Neural cell (in vitro differentiated cells): ENCODE data around the gene ZNF366. TPM values are rescaled to one million over a fixed set of nuclear protein-coding genes. Genes with fewer than 3 reads are reported as not detected.

Source experiments
- H2AFZ ChIP-seq: fragments of 200-600, 300-800 bp; sonication (generic), shearing (Covaris generic); 2 replicates; pipeline ENCODE4 v1.6.0; 2014; ENCODE audit warnings: low read depth, mild to moderate bottlenecking, antibody characterized with exemption, low read length, moderate library complexity
- H3F3A ChIP-seq: fragments of 200-600 bp; shearing (Covaris generic); 2 replicates; pipeline ENCODE4 v1.6.1; 2016; ENCODE audit warnings: mild to moderate bottlenecking, moderate library complexity, mixed read lengths, antibody characterized with exemption, low read length; ENCODE audit not compliant: insufficient read depth, poor library complexity, severe bottlenecking
- H3K27ac ChIP-seq: fragments of 200-600, 300-800 bp; sonication (generic), shearing (Covaris generic); 2 replicates; pipeline ENCODE4 v1.5.1; 2014; ENCODE audit warnings: mild to moderate bottlenecking, low read length, moderate library complexity
- H3K27me3 ChIP-seq: fragments of 300-800, 200-600 bp; sonication (generic), shearing (Covaris generic); 2 replicates; pipeline ENCODE4 v1.6.0; 2014; ENCODE audit warnings: mild to moderate bottlenecking, low read depth, low read length, moderate library complexity; ENCODE audit not compliant: insufficient read depth
- H3K36me3 ChIP-seq: fragments of 300-800, 200-600 bp; sonication (generic), shearing (Covaris generic); 2 replicates; pipeline ENCODE4 v1.5.1; 2014; ENCODE audit warnings: mild to moderate bottlenecking, antibody characterized with exemption, low read length, moderate library complexity; ENCODE audit not compliant: insufficient read depth
- H3K4me2 ChIP-seq: fragments of 300-800, 200-600 bp; sonication (generic), shearing (Covaris generic); 2 replicates; pipeline ENCODE4 v1.6.0; 2014; ENCODE audit warnings: mild to moderate bottlenecking, low read length
- H3K4me3 ChIP-seq: fragments of 300-800, 200-600 bp; sonication (generic), shearing (Covaris generic); 2 replicates; pipeline ENCODE4 v1.5.1; 2014; ENCODE audit warnings: mild to moderate bottlenecking, low read length, moderate library complexity
- H3K79me2 ChIP-seq: fragments of 200-600 bp; shearing (Covaris generic); replicated peaks from 2 replicates; pipeline ENCODE4 v1.6.0; 2014; ENCODE audit warnings: mild to moderate bottlenecking, low read length, moderate library complexity; ENCODE audit not compliant: insufficient read depth
- H3K9ac ChIP-seq: fragments of 300-800, 200-600 bp; sonication (generic), shearing (Covaris generic); 2 replicates; pipeline ENCODE4 v1.6.1; 2016; ENCODE audit warnings: mild to moderate bottlenecking, low read length, mixed read lengths
- H3K9me2 ChIP-seq: fragments of 200-600 bp; shearing (Covaris generic); 2 replicates; pipeline ENCODE4 v1.6.1; 2016; ENCODE audit warnings: mild to moderate bottlenecking, low read length, mixed read lengths; ENCODE audit not compliant: insufficient read depth
- H3K9me3 ChIP-seq: fragments of 200-600, 300-800 bp; sonication (generic), shearing (Covaris generic); 2 replicates; pipeline ENCODE4 v1.6.1; 2016; ENCODE audit warnings: mild to moderate bottlenecking, mixed run types, low read length, moderate library complexity, mixed read lengths
- H4K20me1 ChIP-seq: fragments of 200-600 bp; shearing (Covaris generic); 2 replicates; pipeline ENCODE4 v1.6.1; 2016; ENCODE audit warnings: mild to moderate bottlenecking, mixed run types; ENCODE audit not compliant: insufficient read depth
- EP300 ChIP-seq: fragments of 450-650 bp; conservative IDR thresholded peaks from 2 replicates; pipeline ENCODE4 v1.6.1; 2014; ENCODE audit warnings: antibody characterized with exemption, mild to moderate bottlenecking, moderate library complexity; ENCODE audit not compliant: poor library complexity, severe bottlenecking
- EZH2 ChIP-seq: fragments of 200-600, 300-800 bp; shearing (Covaris generic), sonication (generic); IDR thresholded peaks from 2 replicates; pipeline ENCODE4 v1.6.1; 2014; ENCODE audit warnings: antibody characterized with exemption, low read length, borderline replicate concordance, mild to moderate bottlenecking; ENCODE audit not compliant: insufficient read depth, poor library complexity, severe bottlenecking
- MXI1 ChIP-seq: fragments of 450-650 bp; conservative IDR thresholded peaks from 2 replicates; pipeline ENCODE4 v1.6.1; 2014; ENCODE audit warnings: antibody characterized with exemption, mild to moderate bottlenecking; ENCODE audit not compliant: poor library complexity, severe bottlenecking
- POLR2AphosphoS5 ChIP-seq: IDR thresholded peaks from 2 replicates; pipeline ENCODE4 v1.6.1; 2012
- RAD21 ChIP-seq: fragments of 450-650 bp; conservative IDR thresholded peaks from 2 replicates; pipeline ENCODE4 v1.6.1; 2014; ENCODE audit warnings: antibody characterized with exemption, mild to moderate bottlenecking, moderate library complexity
- SMC3 ChIP-seq: fragments of 450-650 bp; conservative IDR thresholded peaks from 2 replicates; pipeline ENCODE4 v1.6.1; 2014; ENCODE audit warnings: antibody characterized with exemption, mild to moderate bottlenecking, moderate library complexity; ENCODE audit not compliant: poor library complexity
- TAF1 ChIP-seq: IDR thresholded peaks from 2 replicates; pipeline ENCODE4 v1.6.1; 2012; ENCODE audit warnings: low read depth
- polyA plus RNA-seq: library from polyadenylated mRNA; depleted of rRNA; stranded (reverse); fragments of >200 nt; gene quantifications from 2 replicates; pipeline ENCODE4 v1.2.3, GENCODE V29; 2014
- TF ChIP-seq, protein P1 (sequence below): IDR thresholded peaks from 2 replicates; pipeline ENCODE4 v1.6.1; 2012; ENCODE audit warnings: borderline replicate concordance

Gene ZNF366
- polyA plus RNA-seq, 1 donor from 2014 or later = not detected

DNA sequence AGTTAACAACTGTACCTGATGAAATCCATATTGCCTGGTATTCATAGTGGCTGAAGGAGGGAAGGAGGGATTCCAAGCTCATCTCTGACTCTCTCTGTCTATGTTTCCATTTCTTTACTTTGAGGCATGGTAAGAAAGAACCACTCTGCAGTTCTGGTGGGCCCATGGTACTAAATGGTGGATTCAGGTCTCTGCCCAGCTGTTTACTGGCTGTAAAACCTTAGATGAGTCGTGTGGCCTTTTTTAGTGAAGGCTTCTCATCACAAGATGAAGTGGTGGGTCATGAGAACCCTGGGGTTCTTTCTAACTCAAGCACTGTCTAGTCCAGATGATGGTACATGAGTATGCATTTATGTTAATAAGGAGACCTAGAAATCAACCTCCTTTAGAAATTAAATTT, 49.7 kb downstream of the ZNF366 start:
- Histone ChIP-seq H3K79me2 (no peaks in the 10 kb centered on the region), H3K36me3 (no peaks in the 10 kb centered on the region), H3K27me3 (no peaks in the 10 kb centered on the region), H3K4me2 (no peak overlapping the region), H3F3A (no peaks in the 10 kb centered on the region), H2AFZ (no peak overlapping the region), H4K20me1 (no peaks in the 10 kb centered on the region), H3K27ac (no peak overlapping the region), H3K9me2 (no peaks in the 10 kb centered on the region), H3K9me3 (no peaks in the 10 kb centered on the region), H3K9ac (no peak overlapping the region), H3K4me3 (no peak overlapping the region)
- TF ChIP-seq POLR2AphosphoS5 (no peak), SMC3 (no peak), EZH2 (no peak), TAF1 (no peak), EP300 (no peak), RAD21 (no peak), MXI1 (no peak)

DNA sequence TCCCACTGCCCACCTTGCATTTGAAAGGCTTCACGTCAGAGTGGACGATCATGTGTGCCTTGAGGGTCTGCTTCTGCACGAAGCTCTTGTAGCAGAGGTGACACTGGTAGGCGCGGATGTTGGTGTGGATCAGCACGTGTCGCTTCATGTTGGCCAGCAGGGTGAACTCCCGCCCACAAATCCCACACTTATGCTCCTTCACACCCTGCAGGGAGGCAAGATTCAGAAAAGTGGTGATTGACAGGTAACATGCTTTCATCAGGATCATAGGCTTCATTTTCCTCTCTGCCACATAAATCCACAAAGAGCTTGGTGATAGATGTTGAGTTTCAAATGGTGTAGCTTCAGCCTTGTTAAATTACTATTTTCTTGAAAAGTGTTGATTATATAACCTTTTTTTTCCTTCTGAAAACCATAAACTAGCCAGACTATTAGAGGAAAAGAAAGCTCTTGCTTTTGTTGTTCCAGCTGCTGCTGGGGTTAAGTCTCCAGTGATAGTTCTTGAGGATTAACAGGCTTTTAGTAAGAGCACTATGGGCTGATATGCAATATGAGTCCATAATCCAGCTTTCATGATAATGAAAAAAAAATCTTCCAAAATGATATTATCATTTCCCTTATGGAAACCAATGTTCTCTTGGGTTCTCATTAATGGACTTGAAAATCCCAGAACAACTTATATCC, 50.7 kb downstream of the ZNF366 start:
- TF ChIP-seq TAF1 = no peak
- Histone ChIP-seq H3K27me3 (no peaks in the 10 kb centered on the region), H4K20me1 (no peaks in the 10 kb centered on the region), H3K9me3 (no peaks in the 10 kb centered on the region), H2AFZ (no peak overlapping the region), H3K4me3 (no peak overlapping the region), H3K36me3 (no peaks in the 10 kb centered on the region), H3F3A (no peaks in the 10 kb centered on the region), H3K9me2 (no peaks in the 10 kb centered on the region), H3K9ac (no peak overlapping the region), H3K4me2 (no peak overlapping the region), H3K79me2 (no peaks in the 10 kb centered on the region), H3K27ac (no peak overlapping the region)

DNA sequence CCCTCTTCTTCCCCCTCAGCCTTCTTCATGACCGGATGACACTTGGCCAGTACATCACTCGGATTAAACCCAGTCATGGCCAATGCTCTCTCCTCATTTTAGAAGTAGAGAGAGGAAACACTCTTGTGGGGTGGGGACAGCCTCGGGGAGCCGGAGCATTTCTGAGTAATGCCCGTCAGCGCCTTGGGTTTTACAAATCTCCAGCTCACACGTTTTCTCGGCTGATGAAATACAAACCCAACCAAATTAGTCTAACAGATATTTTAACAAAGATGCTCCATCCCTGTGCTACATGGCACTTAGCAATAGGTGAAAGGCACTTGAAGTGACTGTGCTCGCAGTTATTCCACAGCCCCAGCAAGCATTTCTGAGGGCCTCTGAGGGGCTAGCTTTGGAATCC, 51.7 kb downstream of the ZNF366 start:
- no peaks in the 10 kb centered on the region for H3K9me2 ChIP-seq
- H3K27ac ChIP-seq = no peak overlapping the region
- no peaks in the 10 kb centered on the region for H3K27me3 ChIP-seq
- no peaks in the 10 kb centered on the region for H3K79me2 ChIP-seq
- H3K4me3 ChIP-seq = no peak overlapping the region
- no peaks in the 10 kb centered on the region for H3F3A ChIP-seq
- H4K20me1 ChIP-seq = no peaks in the 10 kb centered on the region
- no peak overlapping the region for H2AFZ ChIP-seq
- TF ChIP-seq TAF1 = no peak
- TF ChIP-seq, protein P1, sequence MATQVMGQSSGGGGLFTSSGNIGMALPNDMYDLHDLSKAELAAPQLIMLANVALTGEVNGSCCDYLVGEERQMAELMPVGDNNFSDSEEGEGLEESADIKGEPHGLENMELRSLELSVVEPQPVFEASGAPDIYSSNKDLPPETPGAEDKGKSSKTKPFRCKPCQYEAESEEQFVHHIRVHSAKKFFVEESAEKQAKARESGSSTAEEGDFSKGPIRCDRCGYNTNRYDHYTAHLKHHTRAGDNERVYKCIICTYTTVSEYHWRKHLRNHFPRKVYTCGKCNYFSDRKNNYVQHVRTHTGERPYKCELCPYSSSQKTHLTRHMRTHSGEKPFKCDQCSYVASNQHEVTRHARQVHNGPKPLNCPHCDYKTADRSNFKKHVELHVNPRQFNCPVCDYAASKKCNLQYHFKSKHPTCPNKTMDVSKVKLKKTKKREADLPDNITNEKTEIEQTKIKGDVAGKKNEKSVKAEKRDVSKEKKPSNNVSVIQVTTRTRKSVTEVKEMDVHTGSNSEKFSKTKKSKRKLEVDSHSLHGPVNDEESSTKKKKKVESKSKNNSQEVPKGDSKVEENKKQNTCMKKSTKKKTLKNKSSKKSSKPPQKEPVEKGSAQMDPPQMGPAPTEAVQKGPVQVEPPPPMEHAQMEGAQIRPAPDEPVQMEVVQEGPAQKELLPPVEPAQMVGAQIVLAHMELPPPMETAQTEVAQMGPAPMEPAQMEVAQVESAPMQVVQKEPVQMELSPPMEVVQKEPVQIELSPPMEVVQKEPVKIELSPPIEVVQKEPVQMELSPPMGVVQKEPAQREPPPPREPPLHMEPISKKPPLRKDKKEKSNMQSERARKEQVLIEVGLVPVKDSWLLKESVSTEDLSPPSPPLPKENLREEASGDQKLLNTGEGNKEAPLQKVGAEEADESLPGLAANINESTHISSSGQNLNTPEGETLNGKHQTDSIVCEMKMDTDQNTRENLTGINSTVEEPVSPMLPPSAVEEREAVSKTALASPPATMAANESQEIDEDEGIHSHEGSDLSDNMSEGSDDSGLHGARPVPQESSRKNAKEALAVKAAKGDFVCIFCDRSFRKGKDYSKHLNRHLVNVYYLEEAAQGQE = no peak
- no peak for TF ChIP-seq RAD21
- no peak for TF ChIP-seq EP300
- TF ChIP-seq EZH2 = no peak
- TF ChIP-seq MXI1 = no peak
- no peaks in the 10 kb centered on the region for H3K9me3 ChIP-seq
- no peaks in the 10 kb centered on the region for H3K36me3 ChIP-seq
- no peak overlapping the region for H3K4me2 ChIP-seq
- H3K9ac ChIP-seq = no peak overlapping the region
